Bone marrow (tissue), 2 donors: Measurements from ENCODE around the gene TFEB.

ENCODE experiments used
- DNase-seq, 2 donors: peaks; one replicate each; lab custom pipeline; 2025; lab: John Stamatoyannopoulos, UW

The TFEB gene

DNA sequence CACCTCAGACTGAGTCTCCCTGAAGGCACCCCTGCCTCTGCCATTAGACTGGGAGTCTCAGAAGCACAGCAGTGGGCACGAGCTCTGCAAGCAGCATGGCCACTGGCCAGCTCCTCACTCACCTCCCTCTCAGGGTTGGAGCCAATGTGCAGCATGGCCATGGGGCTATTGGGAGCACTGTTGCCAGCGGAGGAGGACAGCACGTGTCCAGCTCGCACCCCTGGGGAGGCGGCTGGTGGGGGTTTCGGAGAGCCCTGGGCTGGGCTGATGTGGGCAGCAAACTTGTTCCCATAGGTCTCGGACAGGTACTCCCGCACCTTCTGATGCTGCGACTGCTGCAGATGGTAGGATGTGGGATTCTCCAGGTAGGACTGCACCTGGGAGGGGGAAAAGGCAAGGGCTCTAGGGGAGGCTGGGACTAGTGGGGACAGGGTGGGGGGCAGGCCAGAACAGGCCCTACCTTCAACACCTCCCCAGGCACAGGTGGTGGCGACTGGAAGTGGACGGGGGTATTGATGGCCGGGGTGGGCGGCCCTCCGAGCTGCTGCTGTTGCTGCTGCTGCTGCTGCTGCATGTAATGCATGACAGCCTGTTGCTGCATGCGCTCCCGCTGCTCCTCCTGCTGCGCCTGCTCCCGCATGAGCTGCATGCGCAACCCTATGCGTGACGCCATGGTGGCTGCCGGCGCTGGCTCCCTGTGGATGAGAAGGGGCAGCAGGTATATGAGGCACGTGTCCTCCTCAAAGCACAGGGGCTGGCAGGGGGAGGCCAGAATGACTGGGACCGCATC lies 44.7 kb downstream of the TFEB start:
- DNase-seq: no peak

GRCh38 chr6:41689171-41690008 lies 46.0 kb downstream of the TFEB start:
- DNase-seq: no peak

DNA sequence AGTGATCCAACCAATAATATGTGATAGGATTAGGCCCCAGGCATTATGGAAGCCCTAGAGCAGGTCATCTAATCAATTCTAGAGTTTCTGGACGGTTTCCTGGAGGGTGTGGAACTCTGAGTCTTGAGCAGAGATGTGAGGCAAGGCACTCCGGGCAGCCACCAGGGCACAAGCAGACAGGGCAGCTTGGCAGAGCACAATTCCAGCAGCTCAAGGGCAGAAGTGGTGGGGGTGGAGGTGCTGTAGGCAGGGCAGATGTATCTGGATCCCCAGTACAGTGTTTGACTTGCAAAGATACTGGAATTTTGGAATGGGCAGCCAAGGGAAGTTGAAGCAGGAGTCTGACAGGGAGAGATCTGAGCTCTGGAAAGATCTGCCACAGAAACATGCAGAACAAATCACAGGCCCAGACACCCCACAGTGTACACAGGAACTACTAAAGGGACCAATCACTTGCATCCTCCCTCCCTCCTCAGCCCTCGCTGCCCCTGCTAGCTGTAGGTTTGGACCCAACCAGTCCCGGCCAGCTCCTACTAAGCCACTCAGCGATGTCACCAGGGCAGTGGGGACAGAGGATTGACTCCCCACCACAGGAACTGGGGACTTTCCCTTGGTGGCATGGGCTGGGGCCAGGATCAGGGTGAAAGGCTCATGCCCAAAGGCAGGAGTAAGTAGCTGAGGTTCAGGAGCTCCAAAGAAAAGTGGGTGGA lies 47.0 kb downstream of the TFEB start:
- no peak for DNase-seq

GRCh38 chr6:41687501-41688175 lies 47.8 kb downstream of the TFEB start:
- DNase-seq: no peak

DNA sequence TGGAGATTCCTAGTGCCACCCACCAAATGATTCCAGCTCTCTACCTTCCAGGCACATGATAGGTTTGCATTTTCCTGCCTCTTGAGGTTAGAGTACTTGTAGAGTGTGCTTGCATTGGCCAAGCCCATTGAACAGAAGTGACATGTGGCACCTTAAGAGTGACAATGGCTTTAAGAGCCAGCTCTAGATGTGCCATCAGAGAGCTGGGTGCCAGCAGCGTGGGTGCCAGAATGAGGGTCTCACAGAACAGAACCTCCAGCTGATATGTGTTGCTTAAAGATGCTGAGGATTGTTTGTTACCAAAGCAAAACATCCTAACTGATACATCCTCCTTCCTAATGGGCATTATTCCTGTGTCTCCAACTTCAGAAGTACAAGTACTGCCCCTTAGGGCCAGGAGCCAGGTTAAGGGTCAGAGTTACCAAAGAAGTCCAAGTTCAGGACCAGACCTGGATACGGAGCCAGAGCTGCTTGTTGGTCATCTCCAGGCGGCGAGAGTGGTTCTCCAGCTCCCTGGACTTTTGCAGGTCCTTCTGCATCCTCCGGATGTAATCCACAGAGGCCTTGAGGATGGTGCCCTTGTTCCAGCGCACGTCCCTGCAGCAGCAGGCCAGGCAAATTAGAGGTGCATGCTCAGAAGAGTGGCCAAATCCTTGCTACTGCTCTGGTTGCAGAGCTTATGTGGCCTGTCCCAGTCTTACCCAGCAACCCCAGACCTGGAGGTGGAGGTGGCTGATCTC lies 49.6 kb downstream of the TFEB start:
- DNase-seq: no peak

DNA sequence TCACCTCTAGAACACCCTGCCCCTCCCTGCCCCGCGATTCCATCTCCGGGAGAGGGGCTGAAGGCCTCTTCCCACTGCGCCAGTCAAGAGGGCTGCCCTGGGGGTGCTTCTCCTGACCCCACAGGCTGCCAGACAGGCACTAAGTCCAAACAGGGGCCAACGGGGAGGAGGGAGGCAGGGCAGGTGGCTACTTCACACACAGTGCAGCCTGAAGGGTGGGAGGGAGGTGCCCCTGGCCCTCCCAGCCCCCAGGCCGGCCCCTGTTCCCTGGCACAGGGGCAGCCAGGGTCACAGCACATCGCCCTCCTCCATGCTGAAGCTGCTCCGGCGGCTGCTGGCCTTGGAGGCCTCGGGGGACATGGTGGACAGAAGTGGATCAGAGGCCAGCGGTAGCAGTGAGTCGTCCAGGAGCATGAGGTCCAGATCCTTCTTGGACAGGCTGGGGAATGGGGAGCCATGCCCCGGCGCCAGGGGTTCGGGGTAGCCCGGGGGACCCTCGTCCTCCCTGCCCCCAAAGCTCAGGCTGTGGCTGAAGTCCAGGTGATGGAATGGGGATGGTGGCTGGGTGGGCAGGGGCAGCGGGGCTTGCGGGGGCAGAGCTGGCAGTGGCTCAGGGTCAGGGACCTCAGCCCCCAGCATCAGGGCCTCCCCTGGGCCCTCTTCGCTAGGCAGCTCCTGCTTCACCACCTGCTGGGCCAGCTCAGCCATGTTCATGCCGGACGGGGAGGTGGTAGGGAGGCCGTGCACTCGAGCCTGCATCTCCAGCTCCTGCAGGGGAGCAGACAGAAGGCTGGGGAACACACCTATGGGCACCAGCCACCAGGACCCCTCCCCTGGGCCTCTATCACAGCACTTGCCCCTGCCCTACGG lies 50.9 kb downstream of the TFEB start:
- DNase-seq: no peak

- DNase-seq: peak; percentile 52 to 59
Measured at GRCh38 chr6:41683523-41684310, 51.7 kb downstream of the TFEB start.

DNA sequence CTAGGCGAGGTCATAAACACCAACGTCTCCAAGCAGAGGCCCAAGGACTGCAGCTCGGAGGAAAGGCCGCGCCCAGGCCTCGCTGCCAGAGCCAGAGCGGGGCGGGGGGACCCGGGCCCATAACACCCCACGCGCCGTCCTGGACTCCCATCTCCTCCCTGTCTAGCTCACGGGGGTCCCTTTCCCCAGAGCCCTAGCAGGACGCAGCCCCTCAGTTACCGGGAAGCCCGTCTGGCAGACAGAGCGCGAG lies 52.2 kb downstream of the TFEB start:
- no peak for DNase-seq

GRCh38 chr6:41682497-41683272 lies 52.7 kb downstream of the TFEB start:
- no peak for DNase-seq

DNA sequence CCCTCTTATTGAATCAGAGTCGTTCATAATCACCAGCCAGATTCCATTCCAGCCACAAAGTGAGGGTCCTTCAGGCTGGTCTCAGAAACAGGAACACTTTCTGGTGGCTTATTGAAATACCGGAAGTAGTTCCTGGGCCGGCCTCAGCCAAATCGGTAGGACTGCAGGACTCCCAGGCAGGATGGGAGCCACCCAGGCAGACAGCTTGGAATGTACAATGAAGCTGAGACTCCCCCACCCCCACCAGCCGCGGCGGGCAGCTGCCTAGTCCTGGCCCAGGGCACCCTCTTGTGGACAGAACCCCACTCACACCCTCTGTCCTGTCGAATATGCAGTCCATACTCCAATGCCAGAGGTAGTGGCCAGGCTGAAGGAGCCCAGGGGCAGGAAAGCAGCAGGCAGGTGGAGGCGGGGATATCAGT lies 53.3 kb downstream of the TFEB start:
- DNase-seq: peak; percentile 32 to 68

DNA sequence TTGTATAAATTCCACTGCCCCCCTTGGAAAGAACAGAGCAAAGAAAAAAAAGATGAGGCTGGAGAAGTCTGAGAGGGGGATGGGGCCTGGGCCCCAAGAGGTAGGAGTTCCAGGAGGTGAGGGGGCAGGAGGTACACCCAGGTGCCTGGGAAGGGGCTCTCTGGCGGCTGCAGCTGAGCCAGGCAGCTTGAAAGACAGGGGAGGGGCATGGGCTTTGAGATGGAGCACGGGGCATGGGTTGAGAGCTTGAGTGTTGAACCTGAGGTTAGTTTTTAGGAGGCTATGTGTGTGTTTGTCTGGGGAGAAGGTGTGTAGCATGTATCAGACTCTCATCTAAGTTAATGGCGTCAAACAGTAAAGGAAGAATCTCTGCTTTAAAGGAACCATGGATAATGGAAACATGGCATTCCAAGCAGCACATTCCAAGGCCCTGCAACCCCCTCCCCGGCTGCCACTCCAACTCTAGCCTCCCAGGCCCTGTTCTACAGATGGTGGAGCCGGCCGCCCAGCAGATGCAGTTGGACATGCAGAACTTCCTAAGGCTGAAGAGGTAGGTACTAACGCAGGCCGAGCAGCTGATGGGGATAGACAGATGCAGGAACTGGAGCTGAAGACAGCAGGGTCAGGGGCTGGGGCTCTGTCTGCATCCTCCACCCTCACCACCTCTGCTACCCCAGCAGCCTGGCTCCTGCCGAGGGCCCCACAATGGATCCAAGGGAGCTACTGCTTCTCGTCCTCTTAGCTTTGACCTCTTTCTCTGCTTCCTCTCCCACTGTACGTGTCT lies 55.0 kb downstream of the TFEB start:
- no peak for DNase-seq

DNA sequence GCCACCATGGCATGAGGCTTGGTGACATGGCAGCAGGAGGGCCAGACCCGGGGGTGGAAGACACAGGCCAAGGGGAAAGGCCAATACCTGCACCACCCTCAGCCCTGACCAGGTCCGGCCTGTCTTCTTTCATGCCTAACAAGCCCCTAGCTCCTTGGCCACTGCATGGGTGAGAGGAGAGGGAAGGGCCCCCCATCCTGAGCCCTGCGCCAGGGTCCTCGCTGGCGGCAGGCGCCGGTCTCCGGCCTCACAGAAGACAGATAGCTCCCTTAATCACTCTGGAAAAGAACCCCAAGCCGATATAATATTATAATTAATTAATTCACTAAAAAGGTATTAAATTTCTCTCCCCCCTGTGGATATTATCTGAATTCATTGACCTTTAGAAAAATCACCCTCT lies 55.7 kb downstream of the TFEB start:
- no peak for DNase-seq

DNA sequence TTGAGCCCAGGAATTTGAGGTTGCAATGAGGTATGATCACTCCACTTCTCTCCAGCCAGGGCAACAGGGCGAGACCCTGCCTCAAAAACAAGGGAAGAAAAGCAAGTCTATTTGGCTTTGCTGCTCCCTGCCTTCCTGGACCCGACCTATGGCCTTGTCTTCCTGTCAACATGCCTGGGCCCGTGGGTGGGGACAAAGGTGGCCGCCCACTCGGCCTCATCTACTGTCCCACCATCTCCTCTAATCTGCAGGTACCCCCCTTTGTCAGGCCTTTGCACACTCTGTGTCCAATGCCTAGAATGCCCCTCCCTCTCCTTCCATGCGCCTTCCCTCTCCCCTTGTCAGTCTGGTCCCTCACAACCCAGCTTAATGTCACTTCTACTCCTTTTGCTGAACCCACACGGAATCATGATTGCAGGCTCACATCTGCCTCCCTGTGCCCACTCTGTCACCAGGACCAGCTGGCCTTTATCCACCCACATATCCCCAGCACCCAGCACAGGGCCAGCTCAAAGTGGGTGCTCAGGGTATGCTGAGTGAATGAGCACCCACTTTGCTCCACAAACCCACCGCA lies 56.8 kb downstream of the TFEB start:
- no peak for DNase-seq

DNA sequence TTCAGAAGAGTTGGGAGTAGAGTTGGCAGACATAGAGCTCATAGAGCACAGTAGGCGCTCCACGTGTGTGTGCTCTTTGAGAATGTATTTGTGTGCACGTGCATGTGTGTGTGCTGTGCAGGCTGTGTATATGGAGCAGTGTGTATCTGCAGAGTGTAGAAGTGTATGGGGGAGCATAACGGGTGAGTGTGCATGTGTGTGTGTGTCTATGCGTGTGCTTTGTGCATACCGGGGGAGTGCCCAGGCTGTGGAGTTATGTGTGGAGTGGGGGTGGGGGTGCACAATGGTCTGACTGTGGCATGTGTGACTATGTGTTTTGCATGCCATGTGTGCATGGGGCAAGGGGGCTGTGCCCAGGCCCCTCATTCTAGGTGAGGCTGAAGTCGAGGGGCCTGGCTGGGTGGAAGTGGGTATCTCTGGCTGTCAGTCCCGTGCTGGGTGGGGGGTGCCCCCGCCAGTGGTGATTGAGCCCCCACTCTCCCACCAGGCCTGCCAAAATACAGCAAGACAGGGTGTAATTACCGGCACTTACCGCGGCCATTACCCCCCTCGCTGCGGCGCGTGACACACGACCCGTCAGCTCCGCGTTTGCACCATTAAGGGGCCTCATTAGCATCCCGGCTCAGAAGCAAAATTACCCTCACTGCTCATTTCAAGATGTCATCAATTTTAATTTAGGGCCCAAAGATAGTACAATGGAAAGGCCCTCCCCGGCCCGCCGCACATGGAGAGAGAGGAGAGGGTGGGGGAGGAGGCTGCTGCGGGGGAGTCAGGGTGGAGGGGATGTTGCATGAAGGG lies 58.1 kb downstream of the TFEB start:
- DNase-seq: no peak

GRCh38 chr6:41676431-41676830 lies 59.0 kb downstream of the TFEB start:
- no peak for DNase-seq

- no peak for DNase-seq
Measured at GRCh38 chr6:41675992-41676391, 59.4 kb downstream of the TFEB start.

- no peak for DNase-seq
Measured at GRCh38 chr6:41675176-41675775, 60.1 kb downstream of the TFEB start.
